Frontal cortex (tissue), 4 donors: ENCODE measurements around the gene RSPO1. TPM values are rescaled to one million over a fixed set of nuclear protein-coding genes. Genes with fewer than 3 reads are reported as not detected.
"Not testable (repeated sequence)": the region's sequence is repeated elsewhere in the genome, so short reads cannot be mapped to it uniquely, and the experiment has no call there.

Experiments
- DNase-seq, 2 donors: peaks; one replicate each; pipeline ENCODE4 v3.0.0; 2012; ENCODE audit warnings: low spot score in 2 of 2
- FAIRE-seq: peaks from 2 replicates; lab custom pipeline; 2012; peaks lifted over from hg19 to GRCh38; lab: Jason Lieb, UNC
- total RNA-seq: library from RNA; depleted of rRNA; stranded (reverse); fragments of >200 nt; gene quantifications from one replicate; pipeline ENCODE4 v1.2.3, GENCODE V29; 2014
- donor health status: control.
- donor health status: control.
- donor health status: control.

Gene RSPO1
- not detected for total RNA-seq

GRCh38 chr1:37634244-37634991 lies at the start of gene RSPO1:
RSPO1 (minus strand) TSS chr1:37634892; CDS start chr1:37629661, 5,231 bp downstream.
- FAIRE-seq, result no peak
- DNase-seq, result peak in 1 of 2 donors; percentile 46

GRCh38 chr1:37684182-37684581 lies 49.5 kb upstream of the RSPO1 start:
- FAIRE-seq, result not testable (repeated sequence)

GRCh38 chr1:37682334-37682987 lies 47.8 kb upstream of the RSPO1 start:
- peak; percentile 31 to 59 for DNase-seq
- peak; percentile 60 for FAIRE-seq

More at GRCh38 chr1:37684182-37684581, 49.5 kb upstream of the RSPO1 start:
- DNase-seq, result not testable (repeated sequence)

- DNase-seq (no peak), FAIRE-seq (no peak)
These were observed 46.2 kb upstream of the RSPO1 start for GRCh38 chr1:37680933-37681332.

GRCh38 chr1:37677808-37678207 lies 43.1 kb upstream of the RSPO1 start:
- FAIRE-seq (no peak), DNase-seq (no peak)

GRCh38 chr1:37677143-37677439 lies 42.4 kb upstream of the RSPO1 start:
- no peak for FAIRE-seq
- DNase-seq, result no peak

GRCh38 chr1:37676281-37677142 lies 41.8 kb upstream of the RSPO1 start:
- no peak for FAIRE-seq
- DNase-seq, result no peak

GRCh38 chr1:37673920-37674319 lies 39.2 kb upstream of the RSPO1 start:
- FAIRE-seq (no peak), DNase-seq (no peak)

- no peak for FAIRE-seq
- no peak for DNase-seq
These were observed 37.6 kb upstream of the RSPO1 start for GRCh38 chr1:37672136-37672870.

- no peak for FAIRE-seq
These were observed 36.6 kb upstream of the RSPO1 start for GRCh38 chr1:37671261-37671660.

GRCh38 chr1:37670133-37670532 lies 35.4 kb upstream of the RSPO1 start:
- no peak for DNase-seq
- no peak for FAIRE-seq

More at GRCh38 chr1:37671261-37671660, 36.6 kb upstream of the RSPO1 start:
- no peak for DNase-seq

- FAIRE-seq (no peak), DNase-seq (no peak)
These were observed 32.5 kb upstream of the RSPO1 start for GRCh38 chr1:37667023-37667671.

- DNase-seq (no peak), FAIRE-seq (no peak)
These were observed 31.7 kb upstream of the RSPO1 start for GRCh38 chr1:37666241-37666867.

GRCh38 chr1:37663426-37664000 lies 28.8 kb upstream of the RSPO1 start:
- DNase-seq, result no peak
- FAIRE-seq, result no peak

GRCh38 chr1:37662031-37662755 lies 27.5 kb upstream of the RSPO1 start:
- FAIRE-seq (no peak), DNase-seq (no peak)

GRCh38 chr1:37661401-37661800 lies 26.7 kb upstream of the RSPO1 start:
- FAIRE-seq (no peak), DNase-seq (no peak)

GRCh38 chr1:37660664-37661063 lies 26.0 kb upstream of the RSPO1 start:
- no peak for FAIRE-seq

GRCh38 chr1:37658486-37658885 lies 23.8 kb upstream of the RSPO1 start:
- DNase-seq (no peak), FAIRE-seq (no peak)

More at GRCh38 chr1:37660664-37661063, 26.0 kb upstream of the RSPO1 start:
- DNase-seq, result no peak
